ENCODE data around the gene RPH3AL.

RPH3AL gene

DNA sequence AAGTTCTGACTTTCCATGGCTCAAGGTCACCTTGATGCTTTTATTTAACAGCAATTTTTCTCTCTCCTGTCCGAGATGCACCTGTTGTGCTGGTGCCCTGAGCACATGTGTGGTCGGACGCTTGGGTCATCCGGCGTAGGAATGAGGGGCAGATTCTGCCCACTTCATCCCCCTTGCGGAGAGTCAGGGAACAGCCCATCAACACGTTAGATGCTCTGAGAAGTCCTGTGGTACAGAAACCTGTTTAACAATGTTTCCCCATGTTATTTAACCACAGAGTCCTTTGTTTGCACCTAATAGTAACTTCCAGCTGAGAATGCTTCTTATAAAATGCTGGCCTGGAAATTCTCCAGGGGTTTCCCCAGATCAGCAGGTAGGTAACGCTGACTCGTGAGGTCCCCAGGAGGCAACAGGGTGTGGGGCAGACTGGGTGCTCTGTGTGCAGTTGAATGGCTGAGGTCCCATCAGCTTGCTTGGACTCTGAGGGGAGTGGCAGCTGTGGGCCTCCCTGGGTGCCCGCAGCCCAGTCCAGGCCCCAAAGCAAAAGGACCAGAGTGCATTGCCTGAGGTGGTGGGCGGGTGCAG lies 189.0 kb downstream of the RPH3AL start:
- no peak for DNase-seq (ENCODE audit: extremely low read depth in 1 of 2, low read depth in 1 of 2)

DNA sequence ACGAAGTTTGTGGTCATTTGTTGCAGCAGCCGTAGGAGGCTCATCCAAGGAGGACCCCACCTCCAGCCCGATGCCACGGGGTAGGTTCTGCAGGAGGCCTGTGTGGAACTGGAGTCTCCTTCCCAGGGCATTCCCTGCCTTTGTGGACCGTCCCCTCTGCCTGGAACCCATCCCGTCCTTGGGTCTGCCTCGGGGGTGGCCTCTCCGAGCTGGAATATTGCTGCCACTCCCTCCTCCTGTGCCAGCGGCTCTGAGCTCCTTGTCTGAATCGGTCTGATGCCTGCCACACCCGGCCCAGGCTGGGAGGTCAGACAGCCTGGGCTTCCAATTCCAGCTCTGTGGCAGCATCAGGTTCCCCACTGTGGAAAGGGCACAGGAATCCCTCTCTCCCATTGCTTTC lies 189.9 kb downstream of the RPH3AL start:
- DNase-seq (ENCODE audit: extremely low read depth in 1 of 2, low read depth in 1 of 2), result no peak
